HepG2 (cell line): ENCODE results near the gene SRSF7. TPM values are rescaled to one million over a fixed set of nuclear protein-coding genes. Genes with fewer than 3 reads are reported as not detected.

Experiments used
- CEBPG ChIP-seq: IDR thresholded peaks from 2 replicates; pipeline ENCODE4 v1.6.1; 2016
- DNMT3B ChIP-seq: conservative IDR thresholded peaks from 2 replicates; pipeline ENCODE4 v1.6.1; 2016; ENCODE audit warnings: missing biosample characterization, control low read depth
- KAT7 ChIP-seq: IDR thresholded peaks from 2 replicates; pipeline ENCODE4 v1.6.1; 2018; ENCODE audit warnings: borderline replicate concordance, missing compliant biosample characterization
- NFE2 ChIP-seq: sonication (generic); formaldehyde crosslinking; IDR thresholded peaks from 2 replicates; pipeline ENCODE4 v1.4.0; 2020; ENCODE audit warnings: missing genetic modification reagents
- SRSF9 ChIP-seq: fragments of 200-400 bp; formaldehyde crosslinking; IDR thresholded peaks from 2 replicates; pipeline ENCODE4 v1.6.1; 2018; ENCODE audit warnings: borderline replicate concordance, mild to moderate bottlenecking, low read depth, low read length; ENCODE audit not compliant: insufficient read depth, poor library complexity, severe bottlenecking
- ZBTB20 ChIP-seq: sonication (generic); formaldehyde crosslinking; IDR thresholded peaks from 2 replicates; pipeline ENCODE4 v1.8.1; 2023; ENCODE audit warnings: missing genetic modification reagents, low read depth, mild to moderate bottlenecking, borderline replicate concordance
- ZBTB38 ChIP-seq: sonication (generic); formaldehyde crosslinking; IDR thresholded peaks from 2 replicates; pipeline ENCODE4 v1.5.1; 2020; ENCODE audit warnings: mild to moderate bottlenecking, missing genetic modification reagents
- ZNF34 ChIP-seq: sonication (generic); formaldehyde crosslinking; IDR thresholded peaks from 2 replicates; pipeline ENCODE4 v1.4.0; 2020; ENCODE audit warnings: mild to moderate bottlenecking, missing genetic modification reagents, borderline replicate concordance
- ZNF775 ChIP-seq: sonication (generic); formaldehyde crosslinking; IDR thresholded peaks from 2 replicates; pipeline ENCODE4 v1.4.0; 2020; ENCODE audit warnings: missing genetic modification reagents, mild to moderate bottlenecking, moderate library complexity, borderline replicate concordance
- polyA plus RNA-seq, 8 experiments: library from polyadenylated mRNA; depleted of rRNA in 3 of 8; stranded (reverse) in 7 of 8; unstranded in 1 of 8; fragments of >200 nt; fragmentation: Illumina TruSeq in 4 of 8; extraction: Trizol in 4 of 8; gene quantifications; 2 replicates each; pipeline versions ENCODE4 v1.2.1 to v1.2.3, GENCODE V29; 2011 to 2016; ENCODE audit warnings: low read depth in 4 of 8, missing spikeins in 1 of 8, mixed read lengths in 1 of 8; ENCODE audit not compliant: insufficient read depth in 1 of 8
- total RNA-seq, 5 experiments: library from RNA; depleted of rRNA; stranded (reverse); fragments of >200 nt; fragmentation: Illumina TruSeq; extraction: Trizol; gene quantifications; 2 replicates each; pipeline ENCODE4 v1.2.3, GENCODE V29; 2016; ENCODE audit warnings: low read depth in 1 of 5
- TF ChIP-seq, protein P1 (sequence below): sonication (generic); formaldehyde crosslinking; IDR thresholded peaks from 2 replicates; pipeline ENCODE4 v1.4.0; 2020; ENCODE audit warnings: missing genetic modification reagents
- TF ChIP-seq, protein P2 (sequence below): sonication (generic); formaldehyde crosslinking; IDR thresholded peaks from 2 replicates; pipeline ENCODE4 v1.4.0; 2020; ENCODE audit warnings: missing genetic modification reagents
- TF ChIP-seq, protein P3 (sequence below): sonication (generic); formaldehyde crosslinking; IDR thresholded peaks from 2 replicates; pipeline ENCODE4 v1.4.0; 2020; ENCODE audit warnings: mild to moderate bottlenecking, missing genetic modification reagents, borderline replicate concordance

Gene SRSF7
- total and polyA plus RNA-seq, 2 of the 13 experiments (the other 11 are each of a cell fraction or from before 2014, with no cell fraction given) = 172 to 275 TPM

DNA sequence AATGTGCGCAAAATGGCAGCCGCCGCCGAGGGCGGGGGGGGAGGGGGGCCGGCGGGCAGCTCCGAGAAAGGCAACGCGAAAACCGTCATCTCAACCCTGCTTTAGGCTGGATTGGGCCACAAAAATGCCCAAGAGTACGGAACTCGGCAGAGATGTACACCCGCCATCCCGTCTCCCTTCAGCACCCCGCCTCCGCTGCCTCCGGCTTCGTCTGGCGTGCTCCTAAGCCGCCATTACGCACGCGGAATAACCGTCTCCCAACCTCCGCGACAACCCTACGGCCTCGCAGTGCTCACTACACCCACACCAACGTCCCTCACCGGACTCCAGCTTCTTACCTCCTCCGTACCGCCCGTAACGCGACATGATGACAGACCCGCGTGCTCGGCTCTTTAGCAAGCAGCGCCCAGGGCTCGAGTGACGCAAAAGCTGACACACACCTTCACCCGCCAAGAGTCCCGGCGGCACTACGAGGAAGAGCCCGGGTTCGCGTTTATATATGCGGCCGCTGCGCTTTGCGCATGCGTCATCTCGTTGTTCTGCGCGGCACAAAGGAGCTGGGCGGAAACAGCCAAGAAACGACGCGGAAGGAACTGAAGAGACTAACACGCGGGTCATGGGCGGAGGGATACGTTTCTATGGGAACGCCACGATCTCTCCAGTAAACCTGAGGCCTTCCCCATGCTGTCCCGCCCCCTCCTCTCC lies at the start of gene SRSF7 (continued):
- TF ChIP-seq, protein P1, sequence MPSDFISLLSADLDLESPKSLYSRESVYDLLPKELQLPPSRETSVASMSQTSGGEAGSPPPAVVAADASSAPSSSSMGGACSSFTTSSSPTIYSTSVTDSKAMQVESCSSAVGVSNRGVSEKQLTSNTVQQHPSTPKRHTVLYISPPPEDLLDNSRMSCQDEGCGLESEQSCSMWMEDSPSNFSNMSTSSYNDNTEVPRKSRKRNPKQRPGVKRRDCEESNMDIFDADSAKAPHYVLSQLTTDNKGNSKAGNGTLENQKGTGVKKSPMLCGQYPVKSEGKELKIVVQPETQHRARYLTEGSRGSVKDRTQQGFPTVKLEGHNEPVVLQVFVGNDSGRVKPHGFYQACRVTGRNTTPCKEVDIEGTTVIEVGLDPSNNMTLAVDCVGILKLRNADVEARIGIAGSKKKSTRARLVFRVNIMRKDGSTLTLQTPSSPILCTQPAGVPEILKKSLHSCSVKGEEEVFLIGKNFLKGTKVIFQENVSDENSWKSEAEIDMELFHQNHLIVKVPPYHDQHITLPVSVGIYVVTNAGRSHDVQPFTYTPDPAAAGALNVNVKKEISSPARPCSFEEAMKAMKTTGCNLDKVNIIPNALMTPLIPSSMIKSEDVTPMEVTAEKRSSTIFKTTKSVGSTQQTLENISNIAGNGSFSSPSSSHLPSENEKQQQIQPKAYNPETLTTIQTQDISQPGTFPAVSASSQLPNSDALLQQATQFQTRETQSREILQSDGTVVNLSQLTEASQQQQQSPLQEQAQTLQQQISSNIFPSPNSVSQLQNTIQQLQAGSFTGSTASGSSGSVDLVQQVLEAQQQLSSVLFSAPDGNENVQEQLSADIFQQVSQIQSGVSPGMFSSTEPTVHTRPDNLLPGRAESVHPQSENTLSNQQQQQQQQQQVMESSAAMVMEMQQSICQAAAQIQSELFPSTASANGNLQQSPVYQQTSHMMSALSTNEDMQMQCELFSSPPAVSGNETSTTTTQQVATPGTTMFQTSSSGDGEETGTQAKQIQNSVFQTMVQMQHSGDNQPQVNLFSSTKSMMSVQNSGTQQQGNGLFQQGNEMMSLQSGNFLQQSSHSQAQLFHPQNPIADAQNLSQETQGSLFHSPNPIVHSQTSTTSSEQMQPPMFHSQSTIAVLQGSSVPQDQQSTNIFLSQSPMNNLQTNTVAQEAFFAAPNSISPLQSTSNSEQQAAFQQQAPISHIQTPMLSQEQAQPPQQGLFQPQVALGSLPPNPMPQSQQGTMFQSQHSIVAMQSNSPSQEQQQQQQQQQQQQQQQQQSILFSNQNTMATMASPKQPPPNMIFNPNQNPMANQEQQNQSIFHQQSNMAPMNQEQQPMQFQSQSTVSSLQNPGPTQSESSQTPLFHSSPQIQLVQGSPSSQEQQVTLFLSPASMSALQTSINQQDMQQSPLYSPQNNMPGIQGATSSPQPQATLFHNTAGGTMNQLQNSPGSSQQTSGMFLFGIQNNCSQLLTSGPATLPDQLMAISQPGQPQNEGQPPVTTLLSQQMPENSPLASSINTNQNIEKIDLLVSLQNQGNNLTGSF = peak; percentile 72
- TF ChIP-seq ZBTB38 (CRISPR knock-in tag) (peak; percentile 78), ZBTB20 (CRISPR knock-in tag) (peak; percentile 95), ZNF34 (CRISPR knock-in tag) (no peak; the same call in 1 of the 2 replicates), DNMT3B (peak; percentile 9; the same call in 1 of the 2 replicates), SRSF9 (no peak), CEBPG (CRISPR knock-in tag) (peak; percentile 52; the same call in 1 of the 2 replicates), ZNF775 (0 out of 2 replicates have a peak, but pooled peaks have one; percentile 50), NFE2 (CRISPR knock-in tag) (peak; percentile 29; the same call in 1 of the 2 replicates), KAT7 (peak; percentile 95)
- TF ChIP-seq, protein P2, sequence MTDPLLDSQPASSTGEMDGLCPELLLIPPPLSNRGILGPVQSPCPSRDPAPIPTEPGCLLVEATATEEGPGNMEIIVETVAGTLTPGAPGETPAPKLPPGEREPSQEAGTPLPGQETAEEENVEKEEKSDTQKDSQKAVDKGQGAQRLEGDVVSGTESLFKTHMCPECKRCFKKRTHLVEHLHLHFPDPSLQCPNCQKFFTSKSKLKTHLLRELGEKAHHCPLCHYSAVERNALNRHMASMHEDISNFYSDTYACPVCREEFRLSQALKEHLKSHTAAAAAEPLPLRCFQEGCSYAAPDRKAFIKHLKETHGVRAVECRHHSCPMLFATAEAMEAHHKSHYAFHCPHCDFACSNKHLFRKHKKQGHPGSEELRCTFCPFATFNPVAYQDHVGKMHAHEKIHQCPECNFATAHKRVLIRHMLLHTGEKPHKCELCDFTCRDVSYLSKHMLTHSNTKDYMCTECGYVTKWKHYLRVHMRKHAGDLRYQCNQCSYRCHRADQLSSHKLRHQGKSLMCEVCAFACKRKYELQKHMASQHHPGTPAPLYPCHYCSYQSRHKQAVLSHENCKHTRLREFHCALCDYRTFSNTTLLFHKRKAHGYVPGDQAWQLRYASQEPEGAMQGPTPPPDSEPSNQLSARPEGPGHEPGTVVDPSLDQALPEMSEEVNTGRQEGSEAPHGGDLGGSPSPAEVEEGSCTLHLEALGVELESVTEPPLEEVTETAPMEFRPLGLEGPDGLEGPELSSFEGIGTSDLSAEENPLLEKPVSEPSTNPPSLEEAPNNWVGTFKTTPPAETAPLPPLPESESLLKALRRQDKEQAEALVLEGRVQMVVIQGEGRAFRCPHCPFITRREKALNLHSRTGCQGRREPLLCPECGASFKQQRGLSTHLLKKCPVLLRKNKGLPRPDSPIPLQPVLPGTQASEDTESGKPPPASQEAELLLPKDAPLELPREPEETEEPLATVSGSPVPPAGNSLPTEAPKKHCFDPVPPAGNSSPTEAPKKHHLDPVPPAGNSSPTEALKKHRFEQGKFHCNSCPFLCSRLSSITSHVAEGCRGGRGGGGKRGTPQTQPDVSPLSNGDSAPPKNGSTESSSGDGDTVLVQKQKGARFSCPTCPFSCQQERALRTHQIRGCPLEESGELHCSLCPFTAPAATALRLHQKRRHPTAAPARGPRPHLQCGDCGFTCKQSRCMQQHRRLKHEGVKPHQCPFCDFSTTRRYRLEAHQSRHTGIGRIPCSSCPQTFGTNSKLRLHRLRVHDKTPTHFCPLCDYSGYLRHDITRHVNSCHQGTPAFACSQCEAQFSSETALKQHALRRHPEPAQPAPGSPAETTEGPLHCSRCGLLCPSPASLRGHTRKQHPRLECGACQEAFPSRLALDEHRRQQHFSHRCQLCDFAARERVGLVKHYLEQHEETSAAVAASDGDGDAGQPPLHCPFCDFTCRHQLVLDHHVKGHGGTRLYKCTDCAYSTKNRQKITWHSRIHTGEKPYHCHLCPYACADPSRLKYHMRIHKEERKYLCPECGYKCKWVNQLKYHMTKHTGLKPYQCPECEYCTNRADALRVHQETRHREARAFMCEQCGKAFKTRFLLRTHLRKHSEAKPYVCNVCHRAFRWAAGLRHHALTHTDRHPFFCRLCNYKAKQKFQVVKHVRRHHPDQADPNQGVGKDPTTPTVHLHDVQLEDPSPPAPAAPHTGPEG = peak; percentile 83; the same call in 1 of the 2 replicates
- TF ChIP-seq, protein P3, sequence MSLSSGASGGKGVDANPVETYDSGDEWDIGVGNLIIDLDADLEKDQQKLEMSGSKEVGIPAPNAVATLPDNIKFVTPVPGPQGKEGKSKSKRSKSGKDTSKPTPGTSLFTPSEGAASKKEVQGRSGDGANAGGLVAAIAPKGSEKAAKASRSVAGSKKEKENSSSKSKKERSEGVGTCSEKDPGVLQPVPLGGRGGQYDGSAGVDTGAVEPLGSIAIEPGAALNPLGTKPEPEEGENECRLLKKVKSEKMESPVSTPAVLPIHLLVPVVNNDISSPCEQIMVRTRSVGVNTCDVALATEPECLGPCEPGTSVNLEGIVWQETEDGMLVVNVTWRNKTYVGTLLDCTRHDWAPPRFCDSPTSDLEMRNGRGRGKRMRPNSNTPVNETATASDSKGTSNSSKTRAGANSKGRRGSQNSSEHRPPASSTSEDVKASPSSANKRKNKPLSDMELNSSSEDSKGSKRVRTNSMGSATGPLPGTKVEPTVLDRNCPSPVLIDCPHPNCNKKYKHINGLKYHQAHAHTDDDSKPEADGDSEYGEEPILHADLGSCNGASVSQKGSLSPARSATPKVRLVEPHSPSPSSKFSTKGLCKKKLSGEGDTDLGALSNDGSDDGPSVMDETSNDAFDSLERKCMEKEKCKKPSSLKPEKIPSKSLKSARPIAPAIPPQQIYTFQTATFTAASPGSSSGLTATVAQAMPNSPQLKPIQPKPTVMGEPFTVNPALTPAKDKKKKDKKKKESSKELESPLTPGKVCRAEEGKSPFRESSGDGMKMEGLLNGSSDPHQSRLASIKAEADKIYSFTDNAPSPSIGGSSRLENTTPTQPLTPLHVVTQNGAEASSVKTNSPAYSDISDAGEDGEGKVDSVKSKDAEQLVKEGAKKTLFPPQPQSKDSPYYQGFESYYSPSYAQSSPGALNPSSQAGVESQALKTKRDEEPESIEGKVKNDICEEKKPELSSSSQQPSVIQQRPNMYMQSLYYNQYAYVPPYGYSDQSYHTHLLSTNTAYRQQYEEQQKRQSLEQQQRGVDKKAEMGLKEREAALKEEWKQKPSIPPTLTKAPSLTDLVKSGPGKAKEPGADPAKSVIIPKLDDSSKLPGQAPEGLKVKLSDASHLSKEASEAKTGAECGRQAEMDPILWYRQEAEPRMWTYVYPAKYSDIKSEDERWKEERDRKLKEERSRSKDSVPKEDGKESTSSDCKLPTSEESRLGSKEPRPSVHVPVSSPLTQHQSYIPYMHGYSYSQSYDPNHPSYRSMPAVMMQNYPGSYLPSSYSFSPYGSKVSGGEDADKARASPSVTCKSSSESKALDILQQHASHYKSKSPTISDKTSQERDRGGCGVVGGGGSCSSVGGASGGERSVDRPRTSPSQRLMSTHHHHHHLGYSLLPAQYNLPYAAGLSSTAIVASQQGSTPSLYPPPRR (CRISPR knock-in tag) = no peak; the same call in none of the 2 replicates
